Mucosa of descending colon (tissue), 3 donors: ENCODE data around the gene BRINP2. TPM values are rescaled to one million over a fixed set of nuclear protein-coding genes. Genes with fewer than 3 reads are reported as not detected.

Source experiments
- ATAC-seq: fragments of 200-7000 bp; cut with Tn5 transposase; one replicate; pipeline ENCODE4 v1.9.1; 2020; ENCODE audit warnings: mild to moderate bottlenecking, moderate library complexity
- DNase-seq, 3 donors: peaks; one replicate each; pipeline ENCODE4 v3.0.0-alpha.2; 2020
- H3K36me3 ChIP-seq: fragments of 200-600 bp; one replicate; pipeline ENCODE4 v1.8.0; 2021; ENCODE audit warnings: low read depth, mild to moderate bottlenecking
- H3K4me1 ChIP-seq: fragments of 200-600 bp; one replicate; pipeline ENCODE4 v1.8.0; 2021; ENCODE audit warnings: low read depth, mild to moderate bottlenecking
- H3K4me3 ChIP-seq: fragments of 200-600 bp; one replicate; pipeline ENCODE4 v1.8.0; 2021; ENCODE audit warnings: mild to moderate bottlenecking
- H3K9me3 ChIP-seq: fragments of 200-600 bp; one replicate; pipeline ENCODE4 v1.8.0; 2021; ENCODE audit warnings: mild to moderate bottlenecking
- CTCF ChIP-seq: fragments of 200-600 bp; IDR thresholded peaks from one replicate; pipeline ENCODE4 v1.8.0; 2022; ENCODE audit warnings: antibody characterized with exemption, mild to moderate bottlenecking
- intact Hi-C, 2 donors: fragments of 100-400 bp; cut with DNase I in 1 of 2; cut with micrococcal nuclease in 1 of 2; formaldehyde crosslinking; loops; one replicate each; pipeline versions ENCODE4 v1.11.0 to v1.11.1; 2022; cut with DNase I, micrococcal nuclease
- total RNA-seq, 3 donors: library from RNA; stranded (reverse); fragmentation: NEBNext Ultra II Directional in 2 of 3; extraction: Animal tissue kit (Norgen Biotek cat#: 25700) in 2 of 3; gene quantifications; one replicate each; pipeline versions ENCODE4 v1.2.1 to v1.2.4, GENCODE V29; 2021 to 2023
- donor health status: DM: no; HTN: no; CAD: no; lungs with moderate emphysema.
- donor health status: DM: no; HTN: no; CAD: no.
- donor health status: DM: no; HTN: yes; CAD: no.

BRINP2 gene
- total RNA-seq, 3 donors from 2014 or later: 0.13 TPM; not detected in 2

DNA sequence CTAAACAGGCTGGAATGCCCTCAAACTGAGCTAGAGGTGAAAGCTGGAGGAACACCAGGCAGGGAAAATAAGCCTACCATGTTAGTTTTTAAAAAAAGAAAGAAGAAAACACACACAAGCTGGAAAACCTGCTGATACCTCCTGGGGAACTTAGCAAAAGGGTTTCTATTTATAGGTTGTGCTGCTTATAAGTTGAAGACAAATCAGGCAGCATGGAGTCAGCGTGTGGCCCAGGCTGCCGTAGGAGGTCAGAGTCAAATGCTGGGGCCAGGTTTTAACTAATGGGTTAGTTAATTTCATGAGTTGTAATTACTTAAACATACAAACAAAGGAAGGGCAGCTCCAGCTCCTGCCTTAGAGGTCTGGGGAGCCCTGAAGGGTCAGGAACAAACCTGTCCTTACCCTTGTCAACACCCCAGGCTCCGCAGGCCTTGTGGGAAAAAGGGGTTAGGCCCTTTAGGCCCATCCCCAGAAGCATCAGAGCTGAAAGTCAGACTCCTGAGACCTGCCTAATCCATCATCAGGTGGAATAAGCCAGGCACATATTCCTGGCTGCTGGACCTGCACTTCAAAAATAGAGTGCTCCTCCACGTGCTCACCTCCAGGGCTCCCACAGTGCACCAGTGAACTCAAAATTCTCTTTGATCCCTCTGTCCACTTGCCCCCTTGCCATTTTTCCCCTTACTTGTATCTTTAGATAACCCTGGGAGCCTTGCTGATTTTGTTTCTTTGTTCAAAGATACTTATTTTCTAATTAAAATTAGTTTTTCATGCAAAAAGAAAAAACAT is 59.7 kb downstream of the BRINP2 start:
- Histone ChIP-seq H3K9me3 (no peaks in the 10 kb centered on the region), H3K4me3 (no peak overlapping the region), H3K4me1 (no peaks in the 10 kb centered on the region), H3K36me3 (no peaks in the 10 kb centered on the region)
- intact Hi-C loops: no loop called here
- no peak for TF ChIP-seq CTCF
- no peak for DNase-seq
- no peak for ATAC-seq

- DNase-seq (no peak), ATAC-seq (no peak)
- no peak for TF ChIP-seq CTCF
Measured at GRCh38 chr1:177235350-177235749, 64.6 kb downstream of the BRINP2 start.

GRCh38 chr1:177236962-177237361 is 66.2 kb downstream of the BRINP2 start:
- ATAC-seq (no peak), DNase-seq (no peak)
- no peaks in the 10 kb centered on the region for H3K9me3 ChIP-seq
- no peaks in the 10 kb centered on the region for H3K36me3 ChIP-seq
- no peak for TF ChIP-seq CTCF
- no peak overlapping the region for H3K4me3 ChIP-seq
- no peaks in the 10 kb centered on the region for H3K4me1 ChIP-seq
- intact Hi-C loops: no loop called here

More at GRCh38 chr1:177235350-177235749, 64.6 kb downstream of the BRINP2 start:
- intact Hi-C loops: no loop called here
- H3K4me3 ChIP-seq: no peak overlapping the region
- H3K9me3 ChIP-seq: no peaks in the 10 kb centered on the region
- H3K4me1 ChIP-seq: no peaks in the 10 kb centered on the region
- H3K36me3 ChIP-seq: no peaks in the 10 kb centered on the region

DNA sequence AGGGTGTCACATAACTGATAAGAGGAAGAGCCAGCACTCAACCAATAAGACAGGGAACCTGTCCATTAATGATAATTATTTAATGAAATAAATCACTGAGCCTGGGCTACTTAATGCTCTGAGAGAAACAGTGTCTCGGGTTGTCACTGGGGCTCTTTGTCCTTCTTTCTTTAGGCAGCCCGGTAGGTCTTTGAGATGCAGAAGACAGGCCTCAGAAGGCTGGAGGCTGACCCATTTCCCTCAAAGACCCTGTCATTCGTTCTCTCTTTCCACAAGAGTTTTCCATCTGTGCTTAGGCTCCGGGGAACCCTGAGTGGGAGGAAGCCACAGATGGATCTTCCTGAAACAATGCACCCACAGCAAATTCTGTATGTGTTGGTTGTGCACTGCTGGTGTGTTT is 68.2 kb downstream of the BRINP2 start:
- no peaks in the 10 kb centered on the region for H3K4me1 ChIP-seq
- no peaks in the 10 kb centered on the region for H3K36me3 ChIP-seq
- TF ChIP-seq CTCF: no peak
- H3K4me3 ChIP-seq: no peak overlapping the region
- intact Hi-C loops: no loop called here
- ATAC-seq (no peak), DNase-seq (no peak)
- no peaks in the 10 kb centered on the region for H3K9me3 ChIP-seq

DNA sequence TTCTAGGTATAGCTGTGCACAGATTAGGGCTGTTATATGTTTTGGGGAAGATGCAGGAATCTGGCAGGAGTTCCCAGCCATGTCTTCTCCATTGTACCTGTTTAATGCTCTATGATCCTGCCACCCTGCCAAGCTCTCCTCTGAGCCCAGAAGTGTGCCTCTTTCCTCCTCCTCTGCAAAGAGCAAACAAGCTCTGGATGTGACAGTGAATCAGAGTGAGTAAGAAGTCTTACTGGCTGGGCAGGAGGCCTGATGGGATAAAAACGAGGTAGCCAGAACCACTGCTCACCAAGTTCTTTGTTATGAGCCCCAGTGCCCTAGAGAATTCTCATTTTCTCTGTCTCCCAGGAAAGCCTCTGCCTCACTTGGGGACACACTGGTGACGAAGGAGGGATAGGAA is 69.0 kb downstream of the BRINP2 start:
- H3K36me3 ChIP-seq: no peaks in the 10 kb centered on the region
- no peaks in the 10 kb centered on the region for H3K9me3 ChIP-seq
- no peaks in the 10 kb centered on the region for H3K4me1 ChIP-seq
- DNase-seq (no peak), ATAC-seq (no peak)
- H3K4me3 ChIP-seq: no peak overlapping the region
- intact Hi-C loops: no loop called here
- no peak for TF ChIP-seq CTCF
